Activated T-helper 1 cell treated with anti-CD3 and anti-CD28 coated beads, Interleukin-2, amount 50 U/mL, for 16 hours (primary cell): ENCODE measurements around the gene TTC33.

ENCODE experiments used
- DNase-seq, 2 donors: peaks; one replicate each; pipeline ENCODE4 v3.0.0-alpha.2; 2020; ENCODE audit warnings: low read depth in 1 of 2, low spot score in 1 of 2

The TTC33 gene

DNA sequence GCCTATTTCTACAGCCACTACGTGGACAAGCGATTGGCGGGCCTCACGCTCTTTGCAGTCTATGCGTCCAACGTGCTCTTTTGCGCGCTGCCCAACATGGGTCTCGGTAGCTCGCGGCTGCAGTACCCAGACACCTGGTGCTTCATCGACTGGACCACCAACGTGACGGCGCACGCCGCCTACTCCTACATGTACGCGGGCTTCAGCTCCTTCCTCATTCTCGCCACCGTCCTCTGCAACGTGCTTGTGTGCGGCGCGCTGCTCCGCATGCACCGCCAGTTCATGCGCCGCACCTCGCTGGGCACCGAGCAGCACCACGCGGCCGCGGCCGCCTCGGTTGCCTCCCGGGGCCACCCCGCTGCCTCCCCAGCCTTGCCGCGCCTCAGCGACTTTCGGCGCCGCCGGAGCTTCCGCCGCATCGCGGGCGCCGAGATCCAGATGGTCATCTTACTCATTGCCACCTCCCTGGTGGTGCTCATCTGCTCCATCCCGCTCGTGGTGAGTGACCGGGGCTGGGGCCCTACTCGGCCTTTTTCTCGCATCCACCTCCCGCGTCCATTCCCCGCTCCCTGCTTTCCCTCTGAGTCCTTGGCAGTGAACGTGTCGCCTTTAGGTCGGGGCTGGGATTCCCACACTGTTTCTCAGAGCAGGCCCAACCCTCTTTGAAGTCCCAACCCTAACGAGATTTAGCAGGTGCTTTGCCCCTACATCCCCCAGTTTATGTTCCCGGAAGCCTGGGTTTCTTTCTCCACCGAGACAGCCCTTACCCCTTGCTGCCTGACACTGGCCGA lies 74.2 kb downstream of the TTC33 start:
- DNase-seq, result no peak

DNA sequence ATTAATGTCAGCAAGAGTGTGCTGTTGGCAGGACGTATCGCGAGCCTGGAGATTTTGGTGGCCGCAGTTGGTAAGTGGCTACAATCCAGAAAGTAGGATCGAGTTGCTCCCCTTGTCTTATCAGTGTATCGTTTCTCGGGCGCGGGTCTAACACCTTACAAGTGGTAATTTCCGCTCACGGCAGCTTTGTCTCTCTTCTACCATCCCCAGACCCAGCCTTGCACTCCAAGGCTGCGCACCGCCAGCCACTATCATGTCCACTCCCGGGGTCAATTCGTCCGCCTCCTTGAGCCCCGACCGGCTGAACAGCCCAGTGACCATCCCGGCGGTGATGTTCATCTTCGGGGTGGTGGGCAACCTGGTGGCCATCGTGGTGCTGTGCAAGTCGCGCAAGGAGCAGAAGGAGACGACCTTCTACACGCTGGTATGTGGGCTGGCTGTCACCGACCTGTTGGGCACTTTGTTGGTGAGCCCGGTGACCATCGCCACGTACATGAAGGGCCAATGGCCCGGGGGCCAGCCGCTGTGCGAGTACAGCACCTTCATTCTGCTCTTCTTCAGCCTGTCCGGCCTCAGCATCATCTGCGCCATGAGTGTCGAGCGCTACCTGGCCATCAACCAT lies 74.9 kb downstream of the TTC33 start:
- DNase-seq, result peak in 1 of 2 donors; percentile 26

DNA sequence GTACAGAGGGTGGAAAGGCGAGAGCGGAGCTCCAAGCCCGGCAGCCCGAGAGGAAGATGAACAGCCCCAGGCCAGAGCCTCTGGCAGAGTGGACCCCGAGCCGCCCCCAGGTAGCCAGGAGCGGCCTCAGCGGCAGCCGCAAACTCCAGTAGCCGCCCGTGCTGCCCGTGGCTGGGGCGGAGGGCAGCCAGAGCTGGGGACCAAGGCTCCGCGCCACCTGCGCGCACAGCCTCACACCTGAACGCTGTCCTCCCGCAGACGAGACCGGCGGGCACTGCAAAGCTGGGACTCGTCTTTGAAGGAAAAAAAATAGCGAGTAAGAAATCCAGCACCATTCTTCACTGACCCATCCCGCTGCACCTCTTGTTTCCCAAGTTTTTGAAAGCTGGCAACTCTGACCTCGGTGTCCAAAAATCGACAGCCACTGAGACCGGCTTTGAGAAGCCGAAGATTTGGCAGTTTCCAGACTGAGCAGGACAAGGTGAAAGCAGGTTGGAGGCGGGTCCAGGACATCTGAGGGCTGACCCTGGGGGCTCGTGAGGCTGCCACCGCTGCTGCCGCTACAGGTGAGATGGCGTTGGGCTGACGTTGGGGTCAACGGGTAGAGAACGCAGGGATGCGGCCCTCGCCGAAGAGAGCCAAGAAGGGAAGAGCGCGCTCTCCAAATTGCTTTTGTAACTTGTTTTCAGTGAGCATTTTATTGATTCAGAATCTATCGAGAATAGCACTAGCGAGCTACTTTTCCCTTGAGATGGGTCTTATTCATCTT lies 75.7 kb downstream of the TTC33 start, which contains the start of gene PTGER4:
TSS of gene PTGER4 (plus strand) at position 3 of the 769 bp plus-strand sequence. CDS start 1,079 bp downstream, outside the sequence.
- DNase-seq, result no peak

DNA sequence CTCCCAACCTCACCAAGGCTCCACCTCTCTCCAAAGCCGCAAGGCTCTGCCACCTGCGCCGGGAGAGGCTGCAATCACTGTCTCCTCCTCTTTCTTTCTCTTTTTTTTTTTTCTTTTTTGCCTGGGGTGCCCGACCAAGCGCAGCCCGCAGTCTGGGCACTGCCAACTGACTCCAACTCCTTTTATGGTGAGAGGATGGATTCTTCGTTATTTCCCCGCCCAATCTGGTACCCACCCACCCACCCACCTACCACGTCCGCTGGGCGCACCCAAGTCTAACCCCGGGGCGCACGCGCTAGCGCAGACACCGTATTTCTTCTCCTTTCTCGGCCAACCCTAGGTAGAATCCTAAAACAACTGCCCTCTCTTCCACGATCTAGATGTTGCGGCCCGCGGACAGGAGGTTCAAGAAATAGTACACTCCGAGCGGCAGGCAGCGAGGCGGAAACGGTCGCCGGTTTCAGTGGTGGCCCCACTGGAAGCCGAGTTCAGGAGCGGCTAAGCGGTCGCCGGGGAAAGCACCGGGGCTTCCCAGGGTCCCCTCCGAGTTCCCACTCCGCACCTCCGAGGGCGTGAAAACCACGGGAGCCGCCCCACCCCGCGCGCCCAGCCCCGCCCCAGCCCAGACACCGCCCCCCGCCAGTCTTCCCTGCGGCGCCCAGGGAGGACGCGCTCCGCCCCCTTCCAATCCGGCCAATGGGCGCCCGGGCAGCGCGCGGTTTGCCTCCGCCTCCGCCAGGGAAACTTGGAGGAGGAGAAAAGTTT lies 76.4 kb downstream of the TTC33 start:
- DNase-seq, result peak; percentile 73 to 90

DNA sequence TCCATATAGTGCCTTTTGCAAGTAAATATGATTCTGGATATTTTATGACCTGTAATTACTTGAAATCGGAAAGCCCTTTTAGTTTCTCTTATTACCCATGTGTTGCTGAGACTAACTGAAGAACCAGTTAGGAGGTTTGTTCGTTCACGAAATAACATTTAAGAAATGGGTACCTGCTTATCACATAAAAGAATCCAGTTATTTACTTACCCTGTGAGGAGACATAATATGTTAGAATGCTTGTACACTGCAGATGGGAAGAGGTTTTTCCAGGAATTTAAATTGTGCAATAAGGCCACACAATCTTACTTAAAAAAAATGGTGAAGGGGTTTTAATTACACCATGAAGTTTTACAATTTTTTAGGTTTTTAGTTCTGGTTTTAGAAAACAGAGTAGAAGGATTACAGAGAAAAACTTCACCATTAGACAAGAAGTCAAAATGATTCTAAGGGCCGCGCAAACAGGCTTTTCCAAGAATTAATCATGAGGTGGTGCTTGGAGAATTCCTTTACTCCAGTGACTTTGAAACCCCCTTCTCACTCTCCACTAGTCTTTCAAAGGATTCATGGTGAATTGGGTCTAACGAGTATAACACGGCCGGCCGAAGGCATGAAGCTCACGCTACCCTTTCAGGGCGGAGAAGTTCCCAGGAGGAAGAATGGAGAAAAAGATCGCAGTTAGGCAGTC lies 77.2 kb downstream of the TTC33 start:
- no peak for DNase-seq

DNA sequence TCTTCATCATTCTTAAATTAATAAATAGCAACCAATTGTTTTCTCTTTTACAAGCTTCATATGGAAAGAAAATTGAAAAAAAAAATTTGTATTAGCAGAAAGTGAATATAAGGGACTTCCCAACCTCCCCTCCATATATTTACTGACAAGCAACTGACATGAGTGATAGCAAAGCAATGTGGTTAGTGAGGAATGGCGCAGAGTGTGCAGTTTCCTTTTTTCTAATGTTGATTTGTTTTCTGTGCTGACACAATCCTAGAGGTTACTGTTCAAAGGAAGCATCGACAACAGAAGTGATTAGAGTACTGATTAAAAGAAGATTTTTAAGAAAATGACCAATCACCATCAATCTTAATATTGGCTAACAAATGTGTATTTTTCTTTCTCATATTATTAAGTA lies 77.7 kb downstream of the TTC33 start:
- DNase-seq, result no peak

DNA sequence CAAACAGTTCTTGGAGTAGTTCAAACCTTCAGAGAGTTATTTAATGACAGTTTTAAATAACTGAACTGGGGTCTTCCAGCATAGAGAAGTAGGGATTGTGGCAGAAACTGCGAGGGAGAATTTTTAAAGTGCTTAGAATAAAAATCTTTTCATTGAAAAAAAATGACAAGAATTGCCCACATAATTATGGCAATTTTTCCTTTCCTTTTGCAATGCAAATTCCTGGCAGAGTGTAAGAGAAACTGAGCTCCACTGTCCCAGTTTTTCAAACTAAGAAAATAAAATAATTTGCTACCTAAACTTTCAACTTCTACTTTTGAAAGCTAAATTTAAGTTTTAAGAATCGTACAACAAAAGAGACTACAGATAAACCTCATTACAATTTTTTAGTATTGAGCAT lies 78.3 kb downstream of the TTC33 start:
- DNase-seq, result no peak

DNA sequence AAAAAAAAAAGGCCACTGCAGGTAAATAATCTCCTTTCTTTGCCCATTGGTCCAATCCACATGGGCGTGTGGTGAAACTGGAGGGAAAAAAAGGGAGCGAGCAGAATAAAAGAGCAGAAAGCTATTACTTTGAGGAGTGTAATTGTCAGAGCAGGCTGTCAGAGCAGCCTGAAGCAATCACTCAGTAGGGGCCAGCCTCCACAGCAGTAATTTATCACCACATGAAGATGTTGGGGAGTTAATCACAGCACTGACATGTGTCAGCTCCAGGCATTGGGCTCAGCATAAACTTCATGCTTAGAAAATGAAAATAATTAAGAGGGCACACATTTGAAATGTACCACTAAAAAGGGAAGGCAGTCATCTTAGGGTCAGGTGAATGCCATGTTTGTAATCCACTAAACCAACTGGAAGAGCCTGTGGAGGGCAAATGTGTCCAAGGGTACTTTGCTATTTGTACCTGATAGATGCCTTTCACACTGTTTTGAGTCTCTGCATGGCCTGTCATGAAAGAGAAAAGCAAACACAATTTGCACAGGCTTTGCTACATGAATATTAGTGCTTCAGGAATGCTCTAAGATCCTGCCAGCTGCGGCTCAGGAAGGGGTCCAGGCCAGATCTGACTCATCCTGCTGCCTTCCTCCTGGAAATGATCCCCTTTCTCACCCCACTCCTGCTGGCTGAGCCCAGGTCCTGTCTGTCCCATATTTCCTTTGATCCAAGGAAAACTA lies 79.0 kb downstream of the TTC33 start:
- no peak for DNase-seq

DNA sequence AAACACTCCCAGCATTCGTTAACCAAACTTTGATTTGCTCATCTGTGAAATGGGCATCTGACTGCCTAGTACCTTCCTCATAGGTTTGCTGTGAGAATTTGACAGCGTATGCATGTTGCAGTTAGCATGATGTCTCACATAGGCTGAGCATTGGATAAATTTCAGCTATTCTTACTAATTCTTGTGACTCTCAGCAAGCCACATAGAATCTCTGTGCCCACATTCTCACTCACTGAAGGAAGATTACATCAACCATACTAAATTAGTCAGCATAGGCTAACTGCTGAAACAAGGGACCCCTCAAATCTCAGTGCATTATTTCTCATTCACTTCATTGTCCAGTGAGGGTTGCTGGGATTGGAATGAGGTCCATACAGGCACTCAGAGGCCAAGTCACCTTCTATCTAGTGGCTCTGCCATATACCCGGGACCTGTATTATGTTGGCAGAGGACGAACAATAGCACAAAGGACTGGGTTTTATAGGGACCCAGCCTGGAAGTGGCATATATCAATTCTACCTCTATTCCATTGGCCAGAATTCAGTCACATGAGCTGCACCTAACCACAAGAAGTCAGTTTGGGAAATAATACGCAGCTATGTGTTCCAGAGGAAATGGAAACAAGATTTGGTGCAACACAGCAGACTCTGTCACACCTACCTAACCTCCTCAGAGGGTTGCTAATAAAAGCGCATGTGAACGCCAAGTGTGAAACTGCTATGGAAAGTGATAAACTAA lies 80.2 kb downstream of the TTC33 start:
- no peak for DNase-seq

DNA sequence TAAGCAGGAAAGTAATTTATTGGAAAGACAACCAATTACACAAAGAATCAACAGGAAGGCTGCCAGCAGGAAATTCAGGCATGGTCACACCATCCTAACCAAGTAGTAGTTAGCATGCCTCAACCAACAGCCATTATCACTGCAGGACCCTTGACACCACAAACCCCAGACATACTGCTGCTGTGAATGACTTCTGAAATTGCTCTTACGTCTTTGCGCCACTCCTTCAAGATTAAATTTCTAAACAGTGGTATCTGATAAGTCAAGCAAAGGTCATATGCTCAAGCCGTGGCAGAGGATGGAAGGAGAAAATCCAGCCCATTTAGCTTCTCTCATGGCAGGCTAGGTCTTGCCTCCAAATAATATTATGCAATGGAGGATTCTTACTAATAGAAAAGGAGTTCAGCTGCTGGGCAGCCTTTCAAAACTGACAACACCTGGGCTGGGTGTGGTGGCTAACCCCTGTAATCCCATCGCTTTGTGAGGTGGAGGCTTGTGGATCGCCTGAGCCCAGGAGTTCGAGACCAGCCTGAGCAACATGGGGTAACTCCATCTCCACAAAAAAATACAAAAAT lies 81.0 kb downstream of the TTC33 start:
- no peak for DNase-seq

DNA sequence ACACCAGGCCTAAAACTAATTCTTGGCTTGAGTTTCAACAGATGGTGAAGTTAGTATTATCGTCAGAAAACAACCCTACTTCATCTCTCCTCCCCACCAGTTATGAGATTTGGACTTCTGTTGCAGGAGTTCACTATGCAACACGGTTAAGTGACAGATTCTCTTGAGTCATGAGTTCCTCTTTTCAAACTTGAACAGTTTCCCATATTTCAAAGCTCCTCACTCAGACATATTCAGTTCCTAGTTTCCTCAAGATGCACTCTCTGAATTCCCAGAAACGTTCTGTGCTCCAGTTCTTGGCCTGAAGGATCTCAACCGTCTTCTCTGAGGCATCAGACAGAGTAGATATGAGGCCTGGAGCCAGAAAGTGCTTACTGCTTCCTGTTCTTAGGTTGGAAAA lies 83.3 kb downstream of the TTC33 start:
- DNase-seq, result no peak

DNA sequence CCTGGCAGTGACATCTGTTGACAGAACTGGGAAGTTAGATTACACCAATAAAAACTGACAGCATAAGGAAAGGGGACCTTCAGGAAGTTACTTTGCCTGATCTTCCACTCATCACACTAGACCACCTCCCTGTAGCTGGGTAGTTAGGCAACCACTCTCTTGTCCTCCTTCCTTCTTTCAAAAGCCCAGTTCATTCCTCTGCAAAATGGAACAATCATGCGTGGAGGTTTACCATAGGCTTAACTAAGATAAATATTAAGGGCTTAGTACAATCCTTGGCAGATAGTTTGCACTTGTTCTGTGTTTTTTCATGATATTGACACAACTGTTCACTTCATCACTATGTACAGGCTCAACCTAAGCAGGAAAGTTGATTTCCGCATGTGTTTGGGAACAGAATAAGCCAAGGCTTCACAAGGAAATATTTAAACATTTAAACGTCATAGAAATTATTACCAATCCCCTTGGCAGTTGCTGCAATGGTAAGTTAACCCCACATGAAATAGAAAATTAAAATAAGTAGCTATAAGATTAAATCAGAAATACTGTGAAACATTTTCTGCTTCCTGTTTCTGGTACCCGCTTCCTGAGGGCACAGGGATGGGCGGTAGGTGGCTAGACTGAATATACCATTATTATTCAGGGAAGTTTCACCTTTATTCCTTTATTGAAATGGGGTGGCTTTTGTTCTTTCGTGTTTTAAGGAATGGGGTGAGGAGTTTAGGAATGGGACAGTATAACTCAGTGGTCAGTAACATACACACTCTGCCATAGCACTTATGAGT lies 86.0 kb downstream of the TTC33 start:
- no peak for DNase-seq

DNA sequence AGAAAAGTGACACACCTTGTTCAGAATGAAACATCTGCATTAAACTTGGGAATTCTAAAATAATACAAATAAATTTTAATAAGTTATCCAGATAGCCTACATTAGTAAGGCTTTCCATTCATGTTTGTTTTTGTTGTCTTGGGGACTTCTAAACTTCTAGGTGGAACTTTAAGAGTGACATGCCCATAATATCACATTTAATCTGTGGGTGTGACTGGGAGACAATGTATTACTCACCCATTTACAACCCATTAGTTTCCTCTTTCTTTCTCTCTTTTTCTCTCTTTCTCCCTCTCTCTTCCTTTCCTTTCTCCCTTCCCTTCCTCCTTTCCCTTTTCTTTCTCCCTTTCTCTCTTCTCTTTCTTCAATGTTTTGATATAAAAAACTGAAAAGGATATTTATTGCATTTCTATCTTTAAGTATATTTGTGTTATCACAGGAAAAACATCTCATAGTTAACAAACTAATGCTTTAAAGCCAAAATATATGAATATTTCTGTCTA lies 88.5 kb downstream of the TTC33 start:
- no peak for DNase-seq

DNA sequence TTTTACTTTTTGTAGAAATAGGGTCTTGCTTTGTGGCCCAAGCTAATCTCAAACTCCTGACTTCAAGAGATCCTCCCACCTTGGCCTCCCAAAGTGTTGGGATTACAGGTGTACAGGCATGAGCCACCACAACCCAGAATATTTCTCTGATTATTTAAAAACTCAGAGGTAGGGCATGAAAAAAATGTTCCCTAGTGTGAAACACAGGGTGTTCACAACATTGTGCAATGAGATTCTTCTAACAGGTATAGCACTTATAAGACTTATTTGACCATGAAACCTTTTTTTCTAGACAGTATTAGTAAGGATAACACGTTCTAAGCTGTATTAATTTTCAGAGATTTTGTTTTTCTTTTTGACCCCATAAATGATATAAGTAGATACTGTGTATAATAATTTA lies 89.1 kb downstream of the TTC33 start:
- DNase-seq, result no peak

DNA sequence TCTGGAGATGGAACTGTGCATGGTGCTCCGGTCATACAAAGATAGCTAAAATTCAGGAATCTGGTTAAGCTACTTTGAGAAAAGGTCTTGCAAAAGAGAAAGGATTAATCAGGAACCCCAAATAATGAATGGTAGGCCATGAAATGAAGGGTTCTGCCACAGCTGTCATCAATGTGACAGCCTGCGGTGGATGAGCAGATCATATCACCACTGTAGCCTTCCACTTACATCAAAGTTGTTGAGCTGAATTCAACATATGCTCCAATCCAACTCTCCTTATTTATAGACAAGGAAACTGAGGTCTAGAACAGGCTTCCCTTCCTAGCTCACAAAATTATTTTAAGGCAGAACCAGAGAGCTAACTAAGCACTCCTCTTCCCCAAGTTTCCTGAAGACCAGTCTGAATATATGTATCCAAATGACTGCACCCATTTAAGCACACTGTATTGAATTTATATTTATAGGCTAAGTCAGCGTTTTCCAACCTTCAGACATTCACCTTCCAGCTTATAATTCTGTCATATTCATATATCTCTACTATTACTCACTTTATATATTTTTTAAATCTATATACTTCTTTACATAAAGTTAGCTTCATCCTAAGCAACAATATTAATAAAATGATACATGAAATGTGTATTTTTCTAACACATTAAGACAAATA lies 90.0 kb downstream of the TTC33 start:
- DNase-seq, result no peak

DNA sequence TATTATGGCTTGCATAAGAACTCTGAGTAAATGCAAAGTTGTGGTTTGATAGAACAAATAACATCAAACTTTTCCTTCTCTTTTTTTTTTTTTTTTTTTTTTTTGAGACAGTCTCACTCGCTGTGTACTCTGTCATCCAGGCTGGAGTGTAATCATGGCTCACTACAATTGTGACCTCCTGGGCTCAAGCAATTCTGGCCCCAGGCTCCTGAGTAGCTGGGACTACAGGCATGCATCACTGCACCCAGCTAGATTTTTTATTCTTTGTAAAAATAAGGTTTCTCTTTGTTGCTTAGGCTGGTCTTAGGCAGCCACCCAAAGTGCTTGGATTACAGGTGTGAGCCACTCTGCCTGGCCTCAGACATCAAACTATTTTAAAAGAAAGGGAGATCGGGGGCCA lies 95.0 kb downstream of the TTC33 start:
- no peak for DNase-seq

DNA sequence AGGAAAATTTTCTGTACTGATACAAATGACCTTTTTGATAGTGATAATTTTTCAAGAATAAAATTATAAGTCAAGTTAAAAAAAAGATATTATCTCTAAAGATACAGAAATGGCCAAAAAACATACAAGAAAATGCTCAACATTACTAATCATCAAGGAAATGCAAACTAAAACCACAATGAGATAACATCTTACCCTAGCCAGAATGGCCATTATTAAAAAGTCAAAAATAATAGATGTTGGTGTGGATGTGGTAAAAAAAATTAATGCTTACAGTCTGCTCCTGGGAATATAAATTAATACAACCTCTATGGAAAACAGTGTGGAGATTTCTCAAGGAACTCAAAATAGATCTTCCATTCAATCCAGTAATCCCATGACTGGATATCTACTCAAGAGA lies 99.0 kb downstream of the TTC33 start:
- no peak for DNase-seq
